ENCODE data around the gene GREM2. TPM values are rescaled to one million over a fixed set of nuclear protein-coding genes. Genes with fewer than 3 reads are reported as not detected.

GREM2 gene
- total and polyA plus RNA-seq, 2 experiments from 2014 or later: 0.18 to 0.21 TPM

GRCh38 chr1:240591564-240591963 lies 20.4 kb downstream of the GREM2 start:
- ATAC-seq (no peak), DNase-seq (ENCODE audit: low spot score) (no peak)
- Histone ChIP-seq H3K4me2 (no peak overlapping the region), H3K9me2 (ENCODE audit: insufficient read depth) (0 out of 2 replicates have a peak, but pooled peaks cover 6% of the 10 kb centered on the region), H3K27me3 (ENCODE audit: insufficient read depth) (no peaks in the 10 kb centered on the region), H3K36me3 (ENCODE audit: insufficient read depth) (no peaks in the 10 kb centered on the region), H3K4me1 (ENCODE audit: insufficient read depth) (no peaks in the 10 kb centered on the region), H3K27ac (ENCODE audit: low read depth) (no peak overlapping the region), H3F3A (replicated peaks; ENCODE audit: low read depth) (no peaks in the 10 kb centered on the region), H3K79me2 (replicated peaks; ENCODE audit: insufficient read depth) (no peaks in the 10 kb centered on the region), H2AFZ (no peak overlapping the region), H4K20me1 (replicated peaks; ENCODE audit: insufficient read depth) (no peaks in the 10 kb centered on the region), H3K4me3 (no peak overlapping the region)
- H3K27me3 Mint-ChIP-seq (ENCODE audit: insufficient read depth, low read depth, poor library complexity): no peaks in the 10 kb centered on the region
- no peak for TF ChIP-seq EZH2 (IDR thresholded peaks at IDR 0.05; ENCODE audit: low read depth, unreplicated experiment)
- no peak for TF ChIP-seq JUNB (IDR thresholded peaks at IDR 0.05; ENCODE audit: unreplicated experiment)
- TF ChIP-seq ZNF462 (CRISPR knock-in tag; IDR thresholded peaks at IDR 0.05): no peak
- TF ChIP-seq REST (IDR thresholded peaks at IDR 0.05; ENCODE audit: unreplicated experiment): no peak
- no peak for TF ChIP-seq ETS1 (IDR thresholded peaks at IDR 0.05)
- TF ChIP-seq EZH2phosphoT487 (IDR thresholded peaks at IDR 0.05; ENCODE audit: unreplicated experiment): no peak
- TF ChIP-seq CTCF (conservative IDR thresholded peaks at IDR 0.05; ENCODE audit: low read depth in 2 of 2): no peak
- TF ChIP-seq ZNF114 (CRISPR knock-in tag; IDR thresholded peaks at IDR 0.05): no peak
- TF ChIP-seq ZNF331 (CRISPR knock-in tag; IDR thresholded peaks at IDR 0.05; ENCODE audit: low read depth): no peak
- no peak for TF ChIP-seq NANOG (IDR thresholded peaks at IDR 0.05; ENCODE audit: borderline replicate concordance)
- no peaks in the 10 kb centered on the region for H3K4me1 Mint-ChIP-seq
- H3K36me3 Mint-ChIP-seq (ENCODE audit: low read depth): no peaks in the 10 kb centered on the region; the same call in 2 of the 3 replicates
- no peaks in the 10 kb centered on the region for H3K9me3 Mint-ChIP-seq
- H3K4me3 Mint-ChIP-seq: no peak overlapping the region
- no peak overlapping the region for H3K27ac Mint-ChIP-seq
